Hematopoietic multipotent progenitor cell treated with erythropoietin and hydrocortisone succinate and interleukin-3 and kit ligand, for 15 days (in vitro differentiated cells): ENCODE results near the gene PHKB.
"Not testable (repeated sequence)": the region's sequence is repeated elsewhere in the genome, so short reads cannot be mapped to it uniquely, and the experiment has no call there.

ENCODE experiments used
- DNase-seq: peaks from one replicate; pipeline ENCODE4 v3.0.0-alpha.2; 2015; ENCODE audit warnings: low spot score

The PHKB gene

DNA sequence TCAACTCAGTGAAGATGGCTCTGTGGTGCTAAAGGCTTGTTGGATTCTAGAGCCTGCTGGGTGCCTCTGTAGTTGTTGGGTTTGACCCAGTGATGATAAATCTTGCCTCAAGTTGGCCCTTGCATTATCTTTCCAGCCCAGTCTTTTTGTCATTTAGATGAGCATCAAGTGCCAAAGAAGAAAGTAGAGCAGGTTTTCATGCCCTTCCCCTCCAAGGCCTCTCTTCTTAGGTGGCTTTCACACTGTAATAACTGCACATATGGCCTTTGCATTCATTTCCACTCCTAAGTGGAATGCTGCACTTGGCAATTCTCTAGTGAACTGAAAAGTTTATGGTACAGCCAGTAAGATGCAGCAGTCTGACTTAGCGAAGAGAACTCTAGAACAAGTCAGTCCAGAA, 165.1 kb downstream of the PHKB start:
- DNase-seq = peak; percentile 51

- no peak for DNase-seq
Measured at GRCh38 chr16:47627085-47627639, 166.0 kb downstream of the PHKB start.

DNA sequence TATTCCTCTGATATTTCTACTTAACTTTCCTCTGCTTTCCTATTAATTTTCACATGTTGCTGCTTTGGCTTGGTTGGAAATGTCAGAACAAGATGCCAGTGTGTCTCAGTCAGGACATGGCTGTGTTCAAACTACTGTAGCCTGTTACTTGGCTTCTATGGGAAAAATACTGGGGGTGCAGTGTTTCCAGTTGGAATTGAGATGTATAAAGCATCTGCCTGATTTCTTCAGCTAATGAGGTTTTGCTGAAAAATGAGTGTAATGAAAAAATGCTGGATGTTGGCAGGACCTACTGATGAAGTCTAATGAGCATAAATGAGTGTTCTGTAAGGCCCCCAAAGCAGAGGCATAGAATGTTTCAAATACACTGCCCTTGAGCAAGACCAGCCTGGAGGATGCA, 166.6 kb downstream of the PHKB start:
- no peak for DNase-seq

- no peak for DNase-seq
Measured at GRCh38 chr16:47631131-47631530, 170.0 kb downstream of the PHKB start.

DNA sequence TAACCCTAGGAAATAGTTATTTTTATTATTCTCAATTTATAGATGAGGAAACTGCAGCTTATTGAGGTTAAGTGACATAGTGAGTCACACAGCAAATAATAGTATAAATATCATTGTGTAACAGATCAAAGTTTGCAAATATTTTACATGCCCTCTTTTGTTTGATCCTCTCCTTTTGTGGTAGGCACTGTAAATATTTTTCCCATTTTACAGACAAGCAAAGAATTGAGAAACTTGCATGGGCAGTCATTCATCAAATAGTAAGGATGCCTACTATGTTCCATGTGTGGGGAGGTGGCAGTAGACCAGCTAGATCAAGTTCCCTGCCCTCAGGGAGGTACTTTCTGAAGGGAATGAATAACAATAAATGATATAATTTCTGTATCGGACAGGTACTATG, 173.0 kb downstream of the PHKB start:
- DNase-seq = no peak

DNA sequence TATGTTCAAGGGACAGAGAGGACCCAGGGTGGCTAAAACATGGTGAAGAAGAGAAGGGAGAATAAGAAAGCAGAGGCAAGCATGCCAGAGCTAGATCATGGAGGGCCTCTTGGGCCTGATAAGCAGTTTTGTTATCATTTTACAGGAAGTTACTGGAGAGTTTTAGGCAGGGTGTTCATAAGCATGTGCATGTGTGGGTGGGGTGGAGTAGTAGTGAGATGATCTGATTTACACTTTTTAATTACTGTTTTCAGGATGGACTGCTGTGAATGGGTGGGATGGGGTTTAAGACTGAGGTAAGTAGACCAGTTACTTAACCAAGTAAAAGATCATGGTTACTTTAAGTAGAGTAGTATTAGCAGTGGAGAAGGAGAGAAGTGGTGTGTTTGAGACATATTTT, 173.6 kb downstream of the PHKB start:
- DNase-seq = no peak

DNA sequence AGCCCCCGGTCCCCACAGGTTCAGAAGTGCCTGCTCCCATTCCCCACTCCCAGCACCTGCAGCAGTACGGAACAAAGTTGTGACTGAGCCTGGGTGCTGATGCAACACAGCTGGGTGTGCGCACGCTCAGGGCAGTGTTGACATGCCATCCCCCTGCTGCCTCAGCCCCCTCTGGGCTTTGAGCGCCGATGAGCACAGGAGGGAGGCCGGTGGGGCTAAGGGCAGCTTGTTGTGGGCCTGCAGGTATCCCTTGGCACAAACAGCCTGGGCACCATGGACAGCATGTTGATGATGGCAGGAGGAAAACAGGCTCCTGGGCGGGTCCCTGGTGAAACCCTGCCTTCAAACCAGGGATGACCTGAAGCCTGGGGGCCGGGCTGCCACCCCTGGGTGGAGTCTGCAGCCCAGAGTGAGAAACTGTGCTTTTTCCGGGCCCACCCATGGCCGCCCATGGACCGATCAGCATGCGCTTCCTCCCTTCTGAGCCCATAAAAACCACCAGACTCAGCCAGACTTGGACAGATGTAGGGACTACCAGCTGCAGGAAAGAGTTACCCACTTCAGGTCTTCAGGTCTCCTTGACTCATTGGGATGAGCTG, 175.5 kb downstream of the PHKB start:
- no peak for DNase-seq

- DNase-seq = no peak
Measured at GRCh38 chr16:47638175-47638574, 177.0 kb downstream of the PHKB start.

DNA sequence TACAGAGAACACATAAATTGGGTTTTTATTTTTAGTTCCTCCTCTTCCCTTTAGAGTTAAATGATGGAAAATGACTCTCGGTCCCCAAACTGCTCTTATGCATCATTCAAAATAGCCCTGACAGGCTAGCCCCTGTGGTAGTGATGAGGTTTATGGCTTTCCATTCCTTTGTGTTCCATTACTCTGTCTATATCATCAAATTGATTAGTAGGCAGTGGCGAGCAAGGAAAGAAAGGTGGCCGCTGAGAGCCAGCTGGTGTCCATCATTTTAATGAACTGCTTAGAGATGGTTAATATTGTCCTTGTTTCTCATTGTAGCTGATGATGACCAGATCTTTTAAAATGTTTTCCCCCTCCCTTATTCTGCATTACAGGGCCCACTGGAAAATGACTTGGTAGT, 179.5 kb downstream of the PHKB start:
- no peak for DNase-seq

- DNase-seq = no peak
Measured at GRCh38 chr16:47643323-47644000, 182.3 kb downstream of the PHKB start.

- DNase-seq = peak; percentile 10
Measured at GRCh38 chr16:47644166-47644565, 183.0 kb downstream of the PHKB start.

DNA sequence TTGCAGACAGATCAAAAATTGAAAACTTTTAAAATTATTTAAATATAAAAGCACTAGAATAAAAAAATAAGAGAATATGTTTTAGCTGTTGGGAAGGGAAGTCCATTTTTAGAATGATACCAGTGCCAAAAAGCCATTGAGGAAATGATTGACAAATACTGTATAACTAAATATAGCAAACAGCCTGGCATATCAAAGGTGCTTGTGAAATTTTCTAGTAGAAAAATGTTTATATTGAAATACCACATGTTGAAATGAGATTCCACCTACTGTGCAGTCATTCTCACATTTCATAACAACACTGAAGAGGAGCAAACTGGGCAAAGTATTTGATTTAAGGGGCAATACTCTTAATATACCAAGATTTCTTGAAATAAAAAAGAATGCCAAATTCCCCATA, 183.5 kb downstream of the PHKB start:
- DNase-seq = no peak

DNA sequence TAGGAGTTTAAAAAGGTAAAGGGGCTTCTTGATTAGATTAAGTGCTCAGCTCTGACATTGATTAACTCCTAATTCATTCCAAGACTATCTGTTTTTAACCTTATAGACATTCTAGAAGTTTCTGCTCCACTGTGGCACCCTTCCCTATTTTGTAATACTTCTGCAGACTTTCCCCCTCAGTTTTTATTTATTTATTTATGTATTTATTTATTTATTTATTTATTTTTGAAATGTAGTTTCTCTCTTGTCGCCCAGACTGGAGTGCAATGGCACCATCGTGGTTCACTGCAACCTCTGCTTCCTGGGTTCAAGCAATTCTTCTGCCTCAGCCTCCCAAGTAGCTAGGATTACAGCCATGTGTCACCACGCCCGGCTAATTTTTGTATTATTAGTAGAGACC, 185.8 kb downstream of the PHKB start:
- DNase-seq = no peak

DNA sequence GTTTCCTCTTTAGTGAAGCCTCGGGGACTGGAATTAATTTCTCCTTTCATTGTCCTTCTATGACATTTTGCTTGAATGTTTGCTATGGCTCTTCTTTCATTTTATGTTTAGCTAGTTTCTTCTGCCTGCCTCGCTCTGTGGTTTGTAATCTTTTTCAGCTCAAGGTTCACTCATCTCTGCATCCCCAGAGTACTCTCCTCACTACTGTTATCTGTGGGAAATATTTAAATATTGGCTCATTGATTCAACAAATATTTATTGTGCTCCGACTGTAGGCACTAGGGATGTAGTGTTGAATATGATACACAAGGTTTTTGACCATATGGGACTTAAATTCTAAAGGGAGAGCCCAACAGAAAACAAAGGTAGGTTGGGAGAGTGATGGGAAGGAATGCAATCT, 195.9 kb downstream of the PHKB start:
- no peak for DNase-seq

DNA sequence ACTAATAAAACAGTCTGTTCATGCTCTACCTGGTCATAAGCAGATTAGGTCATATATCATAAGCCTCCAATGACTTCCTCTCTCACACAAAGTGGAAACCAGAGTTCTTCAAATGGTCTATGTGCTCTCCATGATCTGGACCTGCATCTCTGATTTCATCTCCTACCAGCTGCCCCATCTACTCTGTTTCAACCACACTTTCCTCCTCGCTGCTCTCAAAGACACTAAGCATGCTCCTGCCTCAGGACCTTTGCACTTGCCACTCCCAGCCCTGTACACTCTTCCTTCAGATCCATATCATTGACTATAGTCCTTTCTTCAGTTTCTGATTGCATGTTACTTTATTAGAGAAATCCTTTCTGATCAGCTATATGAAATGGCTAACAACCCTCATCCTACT, 196.8 kb downstream of the PHKB start:
- no peak for DNase-seq

DNA sequence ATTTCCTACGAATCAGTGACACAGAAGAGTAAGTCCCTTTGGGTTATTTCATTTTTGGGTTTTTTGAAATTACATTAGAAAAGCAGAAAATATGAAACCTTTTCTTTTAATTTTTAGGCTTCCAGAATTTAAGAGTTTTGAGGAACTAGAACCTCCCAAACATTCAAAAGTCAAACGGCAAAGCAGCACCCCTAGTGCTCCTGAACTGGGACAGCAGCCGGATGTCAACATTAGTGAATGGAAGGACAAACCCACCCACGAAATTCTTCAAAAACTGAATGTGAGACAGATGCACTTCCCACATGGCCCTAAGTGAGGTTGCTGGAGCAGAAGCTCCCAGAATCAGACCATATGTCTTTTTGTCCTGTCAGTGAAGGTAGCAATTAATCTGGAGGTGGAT, 199.4 kb downstream of the PHKB start:
- no peak for DNase-seq

GRCh38 chr16:47664653-47665325, 203.7 kb downstream of the PHKB start:
- DNase-seq = no peak

GRCh38 chr16:47666434-47666833, 205.3 kb downstream of the PHKB start:
- no peak for DNase-seq

DNA sequence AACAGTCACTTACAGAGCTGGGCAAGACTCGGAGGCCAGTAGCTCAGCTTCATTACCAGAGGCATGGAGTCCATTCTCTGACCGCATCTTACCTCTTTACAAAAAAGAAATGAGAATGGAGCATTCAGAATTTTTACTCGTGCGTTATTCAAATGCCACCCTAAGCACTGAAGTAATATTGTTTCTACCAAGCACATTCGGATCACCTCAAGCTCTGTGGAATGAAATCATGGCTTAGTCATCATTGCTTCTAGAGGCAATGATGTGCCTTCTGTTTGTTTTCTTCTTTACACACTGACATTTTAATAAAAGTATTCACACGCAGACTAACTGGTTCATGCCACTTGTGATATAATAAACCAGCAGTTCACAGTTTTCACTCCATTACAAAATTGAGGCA, 206.8 kb downstream of the PHKB start:
- no peak for DNase-seq

GRCh38 chr16:47672475-47672874, 211.3 kb downstream of the PHKB start:
- DNase-seq = no peak

DNA sequence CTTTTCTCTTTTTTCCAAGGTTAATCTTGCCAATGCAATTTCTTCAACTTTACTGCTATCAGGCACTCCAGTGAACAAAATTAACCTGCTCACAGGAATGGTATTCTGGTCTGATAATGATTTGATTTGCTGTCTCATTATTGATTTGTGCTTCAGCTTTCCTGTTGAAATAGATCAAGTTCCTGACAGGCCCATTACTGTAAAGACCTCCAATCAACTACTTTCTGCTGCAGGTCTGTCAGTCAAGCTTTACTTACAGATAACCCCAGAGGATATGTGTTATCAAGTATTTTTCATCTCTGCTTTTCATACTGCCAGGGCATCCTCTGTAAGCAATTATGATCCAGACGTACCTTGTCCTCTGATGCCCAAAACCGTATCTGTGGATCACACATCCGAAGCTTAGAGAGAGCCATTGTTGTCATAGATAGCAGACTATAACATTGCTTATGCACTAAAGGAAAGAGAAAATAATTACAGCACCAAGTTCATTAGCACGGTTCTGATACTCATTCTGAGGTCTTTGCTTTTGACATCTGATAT, 215.6 kb downstream of the PHKB start:
- DNase-seq = no peak

DNA sequence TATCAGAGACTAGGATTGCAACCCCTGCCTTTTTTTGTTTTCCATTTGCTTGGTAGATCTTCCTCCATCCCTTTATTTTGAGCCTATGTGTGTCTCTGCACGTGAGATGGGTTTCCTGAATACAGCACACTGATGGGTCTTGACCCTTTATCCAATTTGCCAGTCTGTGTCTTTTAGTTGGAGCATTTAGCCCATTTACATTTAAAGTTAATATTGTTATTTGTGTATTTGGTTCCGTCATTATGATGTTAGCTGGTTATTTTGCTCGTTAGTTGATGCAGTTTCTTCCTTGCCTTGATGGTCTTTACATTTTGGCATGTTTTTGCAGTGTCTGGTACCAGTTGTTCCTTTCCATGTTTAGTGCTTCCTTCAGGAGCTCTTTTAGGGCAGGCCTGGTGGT, 220.4 kb downstream of the PHKB start:
- not testable (repeated sequence) for DNase-seq

DNA sequence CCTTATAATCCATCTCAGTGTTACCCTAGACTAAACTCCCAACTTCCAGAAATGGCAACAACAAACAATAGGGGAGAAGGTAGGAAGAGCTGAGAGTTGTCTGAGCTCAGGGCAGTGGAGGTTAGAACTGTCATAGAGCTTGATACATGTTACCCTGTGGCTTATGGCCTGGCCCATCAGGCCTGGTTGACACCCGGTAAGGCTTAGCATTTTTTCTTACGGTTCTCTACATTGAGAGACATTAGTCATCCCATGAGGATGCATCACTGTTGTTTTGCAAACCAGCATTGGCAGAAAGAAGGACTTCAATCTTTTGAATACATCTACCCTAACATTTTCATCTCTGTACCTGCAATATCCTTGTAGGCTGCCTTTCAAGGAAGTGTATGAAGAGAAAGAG, 226.6 kb downstream of the PHKB start:
- DNase-seq = no peak
